ENCODE results near the gene TOP1. TPM values are rescaled to one million over a fixed set of nuclear protein-coding genes. Genes with fewer than 3 reads are reported as not detected.

The TOP1 gene
- polyA plus RNA-seq, 1 of the 3 experiments (the other 2 are of a cell fraction): 11.9 TPM

DNA sequence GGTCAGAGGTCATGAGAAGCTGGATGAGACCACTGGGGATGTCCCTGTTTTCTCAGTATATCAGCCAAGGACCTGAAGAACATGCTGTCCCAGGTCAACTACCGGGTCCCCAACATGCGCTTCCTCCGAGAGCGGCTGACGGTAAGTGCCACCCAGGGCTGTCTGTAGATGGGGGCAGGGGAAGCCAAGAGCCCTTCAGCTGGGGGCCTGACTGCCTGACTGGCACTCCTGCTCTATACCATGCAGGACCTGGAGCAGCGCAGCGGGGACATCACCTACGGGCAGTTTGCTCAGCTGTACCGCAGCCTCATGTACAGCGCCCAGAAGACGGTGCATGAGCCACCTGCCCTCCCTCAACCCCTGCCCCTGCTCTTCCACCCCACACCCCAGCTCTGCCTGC lies 133.8 kb downstream of the TOP1 start:
- no peaks in the 10 kb centered on the region for H3K9me3 ChIP-seq
- H3F3A ChIP-seq (replicated peaks; ENCODE audit: insufficient read depth): no peaks in the 10 kb centered on the region
- H3K27ac ChIP-seq (ENCODE audit: low read depth in 2 of 2, low read length in 1 of 2): no peak overlapping the region
- DNase-seq: no peak
- H3K4me1 ChIP-seq (ENCODE audit: control insufficient read depth in 1 of 2, insufficient read depth in 2 of 2, low read depth in 1 of 2, low read length in 1 of 2): no peaks in the 10 kb centered on the region
- peaks cover 34% of the 10 kb centered on the region for H3K79me2 ChIP-seq (ENCODE audit: insufficient read depth)
- no peaks in the 10 kb centered on the region for H3K27me3 ChIP-seq (ENCODE audit: insufficient read depth)
- CTCF ChIA-PET: interaction anchor here (1.3 to 9.8 kb wide), 3 partner anchors 9 to 178 kb away, joined by 3 to 67 read pairs (median 3); partner anchors contain the start of gene LPIN3
- WGBS (ENCODE audit: low lambda C conversion rate): 97% methylated on average over 11 of the region's 11 CpGs
- H2AFZ ChIP-seq (ENCODE audit: low read depth): no peak overlapping the region
- no peak overlapping the region for H3K4me3 ChIP-seq (ENCODE audit: low read depth in 2 of 2, low read length in 1 of 2)
- no peaks in the 10 kb centered on the region for H3K9me2 ChIP-seq
- POLR2A ChIA-PET: no interaction called here
- H3K4me2 ChIP-seq: no peak overlapping the region
- peaks cover 27 to 68% of the 10 kb centered on the region in 2 experiments for H3K36me3 ChIP-seq (replicated peaks in 1 of 2; ENCODE audit: control insufficient read depth in 1 of 2, insufficient read depth in 2 of 2, low read length in 1 of 2)
- H3K9ac ChIP-seq: no peak overlapping the region
- TF ChIP-seq, protein P1, sequence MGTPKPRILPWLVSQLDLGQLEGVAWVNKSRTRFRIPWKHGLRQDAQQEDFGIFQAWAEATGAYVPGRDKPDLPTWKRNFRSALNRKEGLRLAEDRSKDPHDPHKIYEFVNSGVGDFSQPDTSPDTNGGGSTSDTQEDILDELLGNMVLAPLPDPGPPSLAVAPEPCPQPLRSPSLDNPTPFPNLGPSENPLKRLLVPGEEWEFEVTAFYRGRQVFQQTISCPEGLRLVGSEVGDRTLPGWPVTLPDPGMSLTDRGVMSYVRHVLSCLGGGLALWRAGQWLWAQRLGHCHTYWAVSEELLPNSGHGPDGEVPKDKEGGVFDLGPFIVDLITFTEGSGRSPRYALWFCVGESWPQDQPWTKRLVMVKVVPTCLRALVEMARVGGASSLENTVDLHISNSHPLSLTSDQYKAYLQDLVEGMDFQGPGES (IDR thresholded peaks at IDR 0.05; ENCODE audit: low read depth, low read length): no peak
- TF ChIP-seq RXRA (IDR thresholded peaks at IDR 0.05; ENCODE audit: borderline replicate concordance, low read depth) (no peak), SMC3 (IDR thresholded peaks at IDR 0.05; ENCODE audit: low read depth, low read length) (no peak), TCF12 (IDR thresholded peaks at IDR 0.05) (no peak), TAF1 (IDR thresholded peaks at IDR 0.05; ENCODE audit: borderline replicate concordance, low read depth, low read length) (no peak), TEAD4 (IDR thresholded peaks at IDR 0.05; ENCODE audit: borderline replicate concordance, insufficient read depth) (no peak), MEF2A (IDR thresholded peaks at IDR 0.05; ENCODE audit: borderline replicate concordance, low read depth) (no peak), ELF1 (IDR thresholded peaks at IDR 0.05) (no peak), JUND (IDR thresholded peaks at IDR 0.05) (no peak), GATA2 (CRISPR knock-in tag; IDR thresholded peaks at IDR 0.05) (no peak), POLR2AphosphoS5 (IDR thresholded peaks at IDR 0.05; ENCODE audit: low read depth, low read length) (no peak), CHD2 (IDR thresholded peaks at IDR 0.05; ENCODE audit: low read length, partially characterized antibody) (no peak), FOSL2 (IDR thresholded peaks at IDR 0.05; ENCODE audit: borderline replicate concordance, low read depth) (no peak), FOXJ3 (CRISPR knock-in tag; IDR thresholded peaks at IDR 0.05) (no peak), GABPA (IDR thresholded peaks at IDR 0.05; ENCODE audit: low read depth) (no peak), EP300 (IDR thresholded peaks at IDR 0.05; ENCODE audit: borderline replicate concordance in 1 of 2, low read depth in 1 of 2, low read length in 1 of 2) (no peak), MXI1 (IDR thresholded peaks at IDR 0.05; ENCODE audit: low read depth, low read length) (no peak), NFIC (IDR thresholded peaks at IDR 0.05; ENCODE audit: borderline replicate concordance) (no peak)
- TF ChIP-seq, protein P2, sequence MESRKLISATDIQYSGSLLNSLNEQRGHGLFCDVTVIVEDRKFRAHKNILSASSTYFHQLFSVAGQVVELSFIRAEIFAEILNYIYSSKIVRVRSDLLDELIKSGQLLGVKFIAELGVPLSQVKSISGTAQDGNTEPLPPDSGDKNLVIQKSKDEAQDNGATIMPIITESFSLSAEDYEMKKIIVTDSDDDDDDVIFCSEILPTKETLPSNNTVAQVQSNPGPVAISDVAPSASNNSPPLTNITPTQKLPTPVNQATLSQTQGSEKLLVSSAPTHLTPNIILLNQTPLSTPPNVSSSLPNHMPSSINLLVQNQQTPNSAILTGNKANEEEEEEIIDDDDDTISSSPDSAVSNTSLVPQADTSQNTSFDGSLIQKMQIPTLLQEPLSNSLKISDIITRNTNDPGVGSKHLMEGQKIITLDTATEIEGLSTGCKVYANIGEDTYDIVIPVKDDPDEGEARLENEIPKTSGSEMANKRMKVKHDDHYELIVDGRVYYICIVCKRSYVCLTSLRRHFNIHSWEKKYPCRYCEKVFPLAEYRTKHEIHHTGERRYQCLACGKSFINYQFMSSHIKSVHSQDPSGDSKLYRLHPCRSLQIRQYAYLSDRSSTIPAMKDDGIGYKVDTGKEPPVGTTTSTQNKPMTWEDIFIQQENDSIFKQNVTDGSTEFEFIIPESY (IDR thresholded peaks at IDR 0.05; ENCODE audit: borderline replicate concordance, low read depth): no peak
- TF ChIP-seq, protein P3, sequence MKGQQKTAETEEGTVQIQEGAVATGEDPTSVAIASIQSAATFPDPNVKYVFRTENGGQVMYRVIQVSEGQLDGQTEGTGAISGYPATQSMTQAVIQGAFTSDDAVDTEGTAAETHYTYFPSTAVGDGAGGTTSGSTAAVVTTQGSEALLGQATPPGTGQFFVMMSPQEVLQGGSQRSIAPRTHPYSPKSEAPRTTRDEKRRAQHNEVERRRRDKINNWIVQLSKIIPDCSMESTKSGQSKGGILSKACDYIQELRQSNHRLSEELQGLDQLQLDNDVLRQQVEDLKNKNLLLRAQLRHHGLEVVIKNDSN (IDR thresholded peaks at IDR 0.05; ENCODE audit: borderline replicate concordance, low read depth): no peak
- H4K20me1 ChIP-seq (ENCODE audit: insufficient read depth): peaks cover 34% of the 10 kb centered on the region
